NCI-H446 treated with DMSO at 0.1 percent for 48 hours (cell line): ENCODE measurements around the gene SPPL3.

Experiments
- DNase-seq: peaks from one replicate; lab custom pipeline; 2025; lab: John Stamatoyannopoulos, UW

SPPL3 gene

DNA sequence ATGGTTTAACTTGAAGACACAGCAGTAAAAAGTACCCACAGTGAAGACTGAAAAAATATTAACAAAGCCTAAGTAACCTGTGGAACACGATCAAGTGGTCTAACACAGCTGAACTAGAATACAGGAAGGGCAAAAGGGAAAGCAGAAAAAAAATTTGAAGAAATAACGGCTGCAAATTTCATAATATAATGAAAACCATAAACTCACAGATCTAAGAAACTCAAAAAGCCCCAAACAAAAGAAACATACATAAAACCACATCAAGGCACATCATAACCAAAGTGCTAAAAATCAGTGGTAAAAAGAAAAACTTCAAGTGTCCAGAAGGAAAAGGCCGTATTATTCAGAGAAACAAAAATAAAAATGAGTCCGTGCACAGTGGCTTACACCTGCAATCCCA is 30.9 kb downstream of the SPPL3 start:
- DNase-seq = no peak

GRCh38 chr12:120872487-120872886 is 31.7 kb downstream of the SPPL3 start:
- DNase-seq = no peak

DNA sequence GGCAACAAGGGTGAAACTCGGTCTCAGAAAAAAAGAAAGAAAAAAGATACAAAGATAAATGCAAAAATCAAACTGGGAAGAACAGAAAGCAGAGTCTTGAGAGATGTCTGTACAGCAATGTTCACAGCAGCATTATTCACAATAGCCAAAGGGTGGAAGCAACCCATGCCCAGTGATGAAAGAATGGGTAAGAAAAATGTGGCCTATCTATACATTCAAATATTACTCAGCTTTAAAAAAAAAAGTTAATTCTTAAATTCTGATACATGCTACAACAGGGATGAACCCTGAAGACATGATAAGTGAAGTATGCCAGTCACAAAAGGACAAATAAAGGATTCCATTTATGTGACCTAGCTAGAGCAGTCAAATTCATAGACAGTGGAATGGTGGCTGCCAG is 33.7 kb downstream of the SPPL3 start:
- DNase-seq = no peak

DNA sequence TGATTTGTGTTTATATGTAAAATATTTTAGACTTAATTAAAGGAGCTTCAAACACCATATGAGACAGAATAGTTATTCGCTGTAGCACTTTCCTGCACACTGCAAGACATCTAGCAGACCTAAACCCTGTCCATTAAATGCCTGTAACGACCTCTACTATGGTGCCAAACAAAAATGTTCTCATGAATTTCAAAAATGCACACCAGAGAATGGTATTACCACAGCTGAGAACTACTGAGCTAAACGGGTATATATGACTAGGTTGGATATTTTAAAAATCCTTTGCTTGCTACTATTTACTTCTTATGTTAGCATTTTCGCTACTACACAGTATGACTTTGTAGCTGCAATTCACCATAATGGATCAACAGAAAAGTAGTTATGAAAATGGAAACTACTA is 34.8 kb downstream of the SPPL3 start:
- DNase-seq = no peak

- no peak for DNase-seq
These were observed 38.0 kb downstream of the SPPL3 start for GRCh38 chr12:120866108-120866507.

- no peak for DNase-seq
These were observed 39.1 kb downstream of the SPPL3 start for GRCh38 chr12:120865098-120865497.

- DNase-seq = no peak
These were observed 41.5 kb downstream of the SPPL3 start for GRCh38 chr12:120862664-120863063.

- DNase-seq = no peak
These were observed 42.9 kb downstream of the SPPL3 start for GRCh38 chr12:120861074-120861795.

- DNase-seq = no peak
These were observed 45.7 kb downstream of the SPPL3 start for GRCh38 chr12:120858306-120859088.

- DNase-seq = no peak
These were observed 47.2 kb downstream of the SPPL3 start for GRCh38 chr12:120856980-120857379.

DNA sequence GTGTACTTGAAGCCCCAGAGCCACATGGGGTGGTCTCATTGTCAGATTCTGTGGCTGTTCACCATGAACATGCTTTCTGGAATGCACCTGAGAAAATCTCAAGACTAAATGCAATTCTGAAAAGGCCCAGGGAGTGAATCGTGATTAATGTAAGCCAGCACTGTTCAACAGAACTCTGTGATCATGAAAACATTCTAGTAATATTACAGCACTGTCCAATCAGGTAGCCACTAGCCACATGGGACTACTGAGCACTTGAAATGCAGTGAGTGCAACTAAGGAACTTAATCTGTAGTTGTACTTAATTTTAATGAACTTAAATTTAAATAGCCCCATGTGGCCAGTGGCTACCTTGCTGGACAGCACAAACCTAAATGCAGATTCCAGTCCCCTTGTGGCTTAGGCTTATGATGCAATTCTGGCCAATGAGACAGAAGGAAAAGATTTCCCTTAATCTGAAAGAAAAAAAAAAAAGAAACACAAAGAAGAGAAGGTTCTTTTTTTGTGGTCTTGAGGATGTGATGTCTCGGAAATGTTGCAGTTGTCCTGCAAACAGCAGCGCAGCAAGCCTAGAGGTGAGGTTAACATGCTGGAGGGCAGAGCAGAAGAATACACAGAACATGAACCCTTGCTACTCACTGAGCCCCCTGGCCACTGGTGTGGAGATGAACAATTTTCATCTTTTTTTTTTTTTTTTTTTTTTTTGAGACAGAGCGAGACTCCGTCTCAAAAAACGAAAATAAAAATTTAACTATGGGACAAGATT is 48.2 kb downstream of the SPPL3 start:
- no peak for DNase-seq

- no peak for DNase-seq
These were observed 49.4 kb downstream of the SPPL3 start for GRCh38 chr12:120854804-120855203.

DNA sequence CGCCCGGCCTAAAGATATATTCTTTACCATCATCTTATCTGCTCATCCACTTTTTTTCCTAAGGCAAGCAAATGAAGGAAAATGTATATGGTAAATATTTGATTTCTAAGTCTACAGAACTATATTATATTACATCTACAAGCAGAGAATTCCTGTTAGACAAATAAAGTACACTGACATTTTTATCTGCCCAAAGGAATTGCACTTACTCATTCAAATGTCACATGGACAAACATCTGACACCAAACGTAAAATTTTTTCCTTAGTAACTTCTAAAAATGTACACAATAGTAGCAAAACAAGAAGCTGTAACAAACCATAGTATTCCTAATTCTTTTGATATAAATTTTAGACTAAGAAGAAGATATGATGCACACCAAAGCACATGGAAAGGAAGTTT is 51.0 kb downstream of the SPPL3 start:
- no peak for DNase-seq

GRCh38 chr12:120851944-120852343 is 52.2 kb downstream of the SPPL3 start:
- no peak for DNase-seq

- DNase-seq = no peak
These were observed 52.7 kb downstream of the SPPL3 start for GRCh38 chr12:120851444-120851843.

DNA sequence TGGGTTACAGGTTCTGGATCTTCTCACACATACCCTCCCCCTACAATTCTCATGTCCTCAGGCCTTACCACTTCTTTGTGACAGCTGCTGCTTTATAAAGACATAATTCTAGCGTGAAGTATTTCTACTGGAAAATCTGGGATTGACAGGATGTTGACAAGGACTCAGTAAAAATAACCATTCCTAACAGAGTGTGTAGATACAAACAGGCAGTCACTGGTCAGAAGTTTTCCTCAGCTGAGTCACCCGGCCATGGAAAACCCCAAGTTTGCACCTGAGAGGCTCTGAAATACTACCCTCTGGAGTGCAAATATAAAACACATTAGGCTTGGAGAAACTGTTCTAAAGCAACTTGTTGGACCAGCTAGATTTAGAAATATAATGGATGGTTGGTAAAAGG is 54.4 kb downstream of the SPPL3 start:
- no peak for DNase-seq

GRCh38 chr12:120847814-120848213 is 56.3 kb downstream of the SPPL3 start:
- DNase-seq = no peak

GRCh38 chr12:120847392-120847791 is 56.8 kb downstream of the SPPL3 start:
- DNase-seq = no peak

DNA sequence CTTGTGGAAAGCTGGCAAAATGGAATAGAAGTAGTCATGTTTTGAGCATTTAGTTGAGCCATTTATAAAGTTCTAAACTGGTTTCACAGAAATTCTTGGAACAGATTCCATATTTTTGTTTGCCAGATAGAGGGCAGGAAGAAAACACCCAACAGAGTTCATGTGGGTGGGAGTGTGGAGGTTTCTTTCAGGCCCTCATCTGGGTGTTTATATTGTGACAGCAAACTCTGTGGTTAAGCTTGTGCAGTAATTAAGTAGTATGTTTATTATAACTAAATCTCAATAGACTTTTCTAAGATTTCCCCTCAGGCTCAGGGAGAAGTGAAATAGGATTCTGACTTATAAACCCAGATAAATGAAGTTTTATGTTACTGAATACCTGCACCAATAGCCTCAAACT is 57.4 kb downstream of the SPPL3 start:
- no peak for DNase-seq

GRCh38 chr12:120845696-120846095 is 58.5 kb downstream of the SPPL3 start:
- no peak for DNase-seq

GRCh38 chr12:120844768-120845449 is 59.2 kb downstream of the SPPL3 start:
- DNase-seq = no peak

- DNase-seq = no peak
These were observed 59.9 kb downstream of the SPPL3 start for GRCh38 chr12:120844297-120844696.
